ENCODE data around the gene BTBD9. TPM values are rescaled to one million over a fixed set of nuclear protein-coding genes. Genes with fewer than 3 reads are reported as not detected.

BTBD9 gene
- total RNA-seq, 1 experiment from 2014 or later = 8.9 TPM

- H3K14ac ChIP-seq (ENCODE audit: insufficient read depth, low read length) = no peak overlapping the region
- no peak overlapping the region for H2BK120ac ChIP-seq (ENCODE audit: low read depth, low read length, poor library complexity, severe bottlenecking)
- peaks cover 16 to 23% (median 23%) of the 10 kb centered on the region in 3 experiments; a peak in 5 of 7 replicates for H3K36me3 Mint-ChIP-seq (ENCODE audit: insufficient read depth in 1 of 3, low read depth in 3 of 3)
- no peak overlapping the region for H2AFZ ChIP-seq (ENCODE audit: low read length)
- H3K27ac ChIP-seq (ENCODE audit: insufficient read length, low read depth, low read length) = no peak overlapping the region
- H3K4me2 ChIP-seq (ENCODE audit: insufficient read depth, insufficient read length, low read length) = no peak overlapping the region
- H3K79me1 ChIP-seq (ENCODE audit: insufficient read depth, low read depth, low read length, poor library complexity, severe bottlenecking) = no peaks in the 10 kb centered on the region
- H2AK5ac ChIP-seq (ENCODE audit: insufficient read length, low read length) = no peak overlapping the region
- H2BK15ac ChIP-seq (ENCODE audit: low read depth, low read length) = no peak overlapping the region
- H3K79me2 ChIP-seq (ENCODE audit: insufficient read depth, low read length) = no peaks in the 10 kb centered on the region
- no peak overlapping the region for H3K4me3 Mint-ChIP-seq
- H2BK12ac ChIP-seq (ENCODE audit: insufficient read length, low read depth, low read length) = no peak overlapping the region
- peak; percentile 33 for DNase-seq
- no peaks in the 10 kb centered on the region for H4K20me1 ChIP-seq (ENCODE audit: control insufficient read depth, insufficient read depth, insufficient read length)
- H3K27me3 Mint-ChIP-seq (ENCODE audit: low read depth) = no peaks in the 10 kb centered on the region
- no peak overlapping the region for H4K5ac ChIP-seq (ENCODE audit: insufficient read length, low read depth, low read length)
- H3K23ac ChIP-seq (ENCODE audit: insufficient read length, low read depth, low read length) = no peak overlapping the region
- no peak overlapping the region for H3K4ac ChIP-seq (ENCODE audit: low read depth, low read length)
- no peak overlapping the region for H2BK5ac ChIP-seq (ENCODE audit: insufficient read length, low read length)
- no peaks in the 10 kb centered on the region for H3K23me2 ChIP-seq (ENCODE audit: insufficient read length, low read depth, low read length, poor library complexity, severe bottlenecking)
- no peak overlapping the region for H3K9ac ChIP-seq (ENCODE audit: extremely low read depth, insufficient read length, low read length)
- H3K27ac Mint-ChIP-seq = no peak overlapping the region
- H4K91ac ChIP-seq (ENCODE audit: insufficient read length, low read depth, low read length) = no peak overlapping the region
- H3K4me1 ChIP-seq (ENCODE audit: insufficient read depth, low read length) = no peaks in the 10 kb centered on the region
- no CpG with 5 or more reads among the region's 2 CpGs for WGBS (ENCODE audit: extremely low coverage, insufficient read length, low lambda C conversion rate)
- H3T11ph ChIP-seq (ENCODE audit: low read length) = no peak overlapping the region
- no peaks in the 10 kb centered on the region for H3K9me3 ChIP-seq (ENCODE audit: control insufficient read depth, low read depth, low read length)
- peak; percentile 82 for TF ChIP-seq CTCF (conservative IDR thresholded peaks at IDR 0.05)
- no peaks in the 10 kb centered on the region for H3K27me3 ChIP-seq (ENCODE audit: insufficient read depth, low read length)
- H3K4me1 Mint-ChIP-seq = peaks cover 0 to 2% of the 10 kb centered on the region in 2 experiments; a peak in 1 of 4 replicates
- H3K18ac ChIP-seq (ENCODE audit: insufficient read length, low read depth, low read length) = no peak overlapping the region
- H2BK20ac ChIP-seq (ENCODE audit: low read depth, low read length, poor library complexity, severe bottlenecking) = no peak overlapping the region
- no peak overlapping the region for H3K56ac ChIP-seq (ENCODE audit: insufficient read length, low read depth, low read length)
- H3K9me3 Mint-ChIP-seq = peaks cover 3 to 6% of the 10 kb centered on the region in 2 experiments; a peak in 3 of 5 replicates
- no peak overlapping the region for H4K8ac ChIP-seq (replicated peaks; ENCODE audit: insufficient read length, low read depth, low read length)
These were observed 32.2 kb upstream of the BTBD9 start for GRCh38 chr6:38671885-38672467.

All from H9 (cell line).